HepG2 (cell line): ENCODE data around the gene VASN. TPM values are rescaled to one million over a fixed set of nuclear protein-coding genes. Genes with fewer than 3 reads are reported as not detected.

ENCODE experiments used
- ATF1 ChIP-seq: IDR thresholded peaks from 2 replicates; pipeline ENCODE4 v1.6.1; 2016; ENCODE audit warnings: mild to moderate bottlenecking, control low read depth
- CENPBD1 ChIP-seq: sonication (generic); formaldehyde crosslinking; IDR thresholded peaks from 2 replicates; pipeline ENCODE4 v1.8.0; 2022; ENCODE audit warnings: missing genetic modification reagents, low read depth, mild to moderate bottlenecking, borderline replicate concordance
- GTF2F1 ChIP-seq: fragments of 150-350 bp; IDR thresholded peaks from 2 replicates; pipeline ENCODE4 v1.6.1; 2014; ENCODE audit warnings: low read length
- HMG20A ChIP-seq: IDR thresholded peaks from 2 replicates; pipeline ENCODE4 v1.6.1; 2016; ENCODE audit warnings: borderline replicate concordance
- MZF1 ChIP-seq: sonication (generic); formaldehyde crosslinking; IDR thresholded peaks from 2 replicates; pipeline ENCODE4 v1.8.1; 2023; ENCODE audit warnings: mild to moderate bottlenecking, missing genetic modification reagents, borderline replicate concordance
- NFYB ChIP-seq: sonication (generic); formaldehyde crosslinking; IDR thresholded peaks from 2 replicates; pipeline ENCODE4 v1.4.0; 2020; ENCODE audit warnings: missing genetic modification reagents
- NFYC ChIP-seq: IDR thresholded peaks from 2 replicates; pipeline ENCODE4 v1.6.1; 2016; ENCODE audit warnings: missing genetic modification reagents, missing compliant biosample characterization
- PCBP2 ChIP-seq: fragments of 200-400 bp; formaldehyde crosslinking; optimal IDR thresholded peaks from 2 replicates; pipeline ENCODE3; 2018; ENCODE audit warnings: low read length, low read depth; ENCODE audit not compliant: poor library complexity, severe bottlenecking
- PRPF4 ChIP-seq: fragments of 200-400 bp; formaldehyde crosslinking; IDR thresholded peaks from 2 replicates; pipeline ENCODE4 v1.6.1; 2016; ENCODE audit warnings: low read length, low read depth; ENCODE audit not compliant: poor library complexity, severe bottlenecking
- TP53 ChIP-seq: sonication (generic); formaldehyde crosslinking; conservative IDR thresholded peaks from 2 replicates; pipeline ENCODE4 v1.4.0; 2020; ENCODE audit warnings: missing genetic modification reagents
- YEATS2 ChIP-seq: sonication (generic); formaldehyde crosslinking; IDR thresholded peaks from 2 replicates; pipeline ENCODE4 v1.4.0; 2020; ENCODE audit warnings: missing genetic modification reagents, borderline replicate concordance
- ZNF160 ChIP-seq: sonication (generic); formaldehyde crosslinking; IDR thresholded peaks from 2 replicates; pipeline ENCODE4 v1.8.0; 2022; ENCODE audit warnings: mild to moderate bottlenecking, inconsistent platforms, missing genetic modification reagents
- ZNF687 ChIP-seq: sonication (generic); formaldehyde crosslinking; IDR thresholded peaks from 2 replicates; pipeline ENCODE4 v1.5.1; 2020; ENCODE audit warnings: mild to moderate bottlenecking, missing genetic modification reagents, moderate library complexity
- polyA plus RNA-seq, 8 experiments: library from polyadenylated mRNA; depleted of rRNA in 3 of 8; stranded (reverse) in 7 of 8; unstranded in 1 of 8; fragments of >200 nt; fragmentation: Illumina TruSeq in 4 of 8; extraction: Trizol in 4 of 8; gene quantifications; 2 replicates each; pipeline versions ENCODE4 v1.2.1 to v1.2.3, GENCODE V29; 2011 to 2016; ENCODE audit warnings: low read depth in 4 of 8, missing spikeins in 1 of 8, mixed read lengths in 1 of 8; ENCODE audit not compliant: insufficient read depth in 1 of 8
- total RNA-seq, 5 experiments: library from RNA; depleted of rRNA; stranded (reverse); fragments of >200 nt; fragmentation: Illumina TruSeq; extraction: Trizol; gene quantifications; 2 replicates each; pipeline ENCODE4 v1.2.3, GENCODE V29; 2016; ENCODE audit warnings: low read depth in 1 of 5
- TF ChIP-seq, protein P1 (sequence below): sonication (generic); formaldehyde crosslinking; IDR thresholded peaks from 2 replicates; pipeline ENCODE4 v1.4.0; 2020; ENCODE audit warnings: missing genetic modification reagents
- TF ChIP-seq, protein P2 (sequence below): sonication (generic); formaldehyde crosslinking; IDR thresholded peaks from 2 replicates; pipeline ENCODE4 v1.4.0; 2020; ENCODE audit warnings: missing genetic modification reagents

Gene VASN
- total and polyA plus RNA-seq, 2 of the 13 experiments (the other 11 are each of a cell fraction or from before 2014, with no cell fraction given), result 8.4 to 18.2 TPM

DNA sequence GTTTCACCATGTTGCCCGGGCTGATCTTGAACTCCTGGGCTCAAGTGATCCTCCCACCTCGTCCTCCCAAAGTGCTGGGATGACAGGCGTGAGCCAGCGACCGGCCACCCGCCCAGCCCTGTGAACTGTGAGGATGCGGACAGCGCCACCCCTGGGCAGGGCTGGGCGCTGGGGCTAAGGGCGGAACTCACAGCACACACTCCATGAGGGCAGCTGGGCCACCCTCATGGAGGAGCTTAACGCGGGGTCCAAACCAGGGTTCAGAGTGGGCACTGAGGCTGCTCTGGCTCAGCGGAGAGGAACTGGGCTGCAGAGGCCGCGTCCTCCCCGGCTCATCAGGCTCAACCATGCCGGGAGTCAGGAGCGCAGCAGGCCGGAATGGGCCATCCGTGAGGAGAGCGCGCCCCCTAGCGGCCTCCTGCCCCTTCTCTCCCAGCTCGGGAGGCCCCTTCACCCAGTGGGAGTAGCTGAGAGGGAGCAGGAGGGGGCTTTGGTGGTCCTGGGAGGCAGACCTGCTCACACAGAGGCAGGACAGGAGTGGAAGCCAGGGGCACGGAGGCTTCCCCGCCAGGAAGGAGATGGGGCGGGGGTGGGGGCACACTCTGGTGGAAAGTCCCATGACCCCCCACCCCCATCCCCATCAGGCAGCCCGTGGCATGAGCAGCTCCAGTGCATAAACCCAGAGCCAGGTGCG is 30.9 kb downstream of the VASN start (continued):
- TF ChIP-seq ZNF687 (CRISPR knock-in tag), result peak; percentile 83
- TF ChIP-seq, protein P1, sequence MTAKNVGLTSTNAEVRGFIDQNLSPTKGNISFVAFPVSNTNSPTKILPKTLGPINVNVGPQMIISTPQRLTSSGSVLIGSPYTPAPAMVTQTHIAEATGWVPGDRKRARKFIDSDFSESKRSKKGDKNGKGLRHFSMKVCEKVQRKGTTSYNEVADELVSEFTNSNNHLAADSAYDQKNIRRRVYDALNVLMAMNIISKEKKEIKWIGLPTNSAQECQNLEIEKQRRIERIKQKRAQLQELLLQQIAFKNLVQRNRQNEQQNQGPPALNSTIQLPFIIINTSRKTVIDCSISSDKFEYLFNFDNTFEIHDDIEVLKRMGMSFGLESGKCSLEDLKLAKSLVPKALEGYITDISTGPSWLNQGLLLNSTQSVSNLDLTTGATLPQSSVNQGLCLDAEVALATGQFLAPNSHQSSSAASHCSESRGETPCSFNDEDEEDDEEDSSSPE, result no peak
- no peak for TF ChIP-seq PRPF4
- TF ChIP-seq YEATS2, result peak; percentile 45; the same call in 1 of the 2 replicates
- TF ChIP-seq ZNF160 (CRISPR knock-in tag), result 0 out of 2 replicates have a peak, but pooled peaks have one; percentile 39
- TF ChIP-seq CENPBD1 (CRISPR knock-in tag), result no peak
- 0 out of 2 replicates have a peak, but pooled peaks have one; percentile 21 for TF ChIP-seq MZF1
- no peak for TF ChIP-seq HMG20A
- no peak for TF ChIP-seq NFYC
- no peak for TF ChIP-seq GTF2F1
- TF ChIP-seq, protein P2, sequence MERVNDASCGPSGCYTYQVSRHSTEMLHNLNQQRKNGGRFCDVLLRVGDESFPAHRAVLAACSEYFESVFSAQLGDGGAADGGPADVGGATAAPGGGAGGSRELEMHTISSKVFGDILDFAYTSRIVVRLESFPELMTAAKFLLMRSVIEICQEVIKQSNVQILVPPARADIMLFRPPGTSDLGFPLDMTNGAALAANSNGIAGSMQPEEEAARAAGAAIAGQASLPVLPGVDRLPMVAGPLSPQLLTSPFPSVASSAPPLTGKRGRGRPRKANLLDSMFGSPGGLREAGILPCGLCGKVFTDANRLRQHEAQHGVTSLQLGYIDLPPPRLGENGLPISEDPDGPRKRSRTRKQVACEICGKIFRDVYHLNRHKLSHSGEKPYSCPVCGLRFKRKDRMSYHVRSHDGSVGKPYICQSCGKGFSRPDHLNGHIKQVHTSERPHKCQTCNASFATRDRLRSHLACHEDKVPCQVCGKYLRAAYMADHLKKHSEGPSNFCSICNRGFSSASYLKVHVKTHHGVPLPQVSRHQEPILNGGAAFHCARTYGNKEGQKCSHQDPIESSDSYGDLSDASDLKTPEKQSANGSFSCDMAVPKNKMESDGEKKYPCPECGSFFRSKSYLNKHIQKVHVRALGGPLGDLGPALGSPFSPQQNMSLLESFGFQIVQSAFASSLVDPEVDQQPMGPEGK (CRISPR knock-in tag), result peak; percentile 41; the same call in 1 of the 2 replicates
- no peak for TF ChIP-seq ATF1 (CRISPR knock-in tag)
- no peak for TF ChIP-seq PCBP2
- no peak for TF ChIP-seq TP53
- TF ChIP-seq NFYB (CRISPR knock-in tag), result no peak
